Skeletal muscle tissue (tissue), 4 donors: ENCODE data around the gene BSN. TPM values are rescaled to one million over a fixed set of nuclear protein-coding genes. Genes with fewer than 3 reads are reported as not detected.

Experiments
- H3K27ac ChIP-seq: one replicate; pipeline ENCODE4 v1.7.0; 2013; ENCODE audit warnings: mild to moderate bottlenecking, low read depth, low read length, inconsistent platforms
- H3K27me3 ChIP-seq, 3 donors: one replicate each; pipeline ENCODE4 v1.7.0; 2013; ENCODE audit warnings: low read length in 3 of 3; ENCODE audit not compliant: control insufficient read depth in 3 of 3, insufficient read depth in 3 of 3
- H3K36me3 ChIP-seq, 3 donors: one replicate each; pipeline ENCODE4 v1.7.0; 2013; ENCODE audit warnings: low read length in 3 of 3; ENCODE audit not compliant: control insufficient read depth in 3 of 3, insufficient read depth in 3 of 3
- H3K4me1 ChIP-seq, 3 donors: one replicate each; pipeline ENCODE4 v1.7.0; 2013; ENCODE audit warnings: low read length in 3 of 3, mild to moderate bottlenecking in 3 of 3; ENCODE audit not compliant: control insufficient read depth in 3 of 3, insufficient read depth in 3 of 3
- H3K4me3 ChIP-seq, 3 donors: one replicate each; pipeline ENCODE4 v1.7.0; 2013; ENCODE audit warnings: low read length in 3 of 3
- H3K9ac ChIP-seq, 3 donors: one replicate each; pipeline ENCODE4 v1.7.0; 2013; ENCODE audit warnings: low read length in 3 of 3, mild to moderate bottlenecking in 3 of 3, moderate library complexity in 2 of 3, low read depth in 1 of 3
- H3K9me3 ChIP-seq, 3 donors: one replicate each; pipeline ENCODE4 v1.7.0; 2013; ENCODE audit warnings: low read length in 3 of 3; ENCODE audit not compliant: control insufficient read depth in 3 of 3
- total RNA-seq: library from RNA; depleted of rRNA; stranded (reverse); fragments of >200 nt; gene quantifications from one replicate; pipeline ENCODE4 v1.2.3, GENCODE V29; 2014
- donor health status: Osteomylitis.

The BSN gene
- total RNA-seq, 1 donor from 2014 or later = under 0.01 TPM

DNA sequence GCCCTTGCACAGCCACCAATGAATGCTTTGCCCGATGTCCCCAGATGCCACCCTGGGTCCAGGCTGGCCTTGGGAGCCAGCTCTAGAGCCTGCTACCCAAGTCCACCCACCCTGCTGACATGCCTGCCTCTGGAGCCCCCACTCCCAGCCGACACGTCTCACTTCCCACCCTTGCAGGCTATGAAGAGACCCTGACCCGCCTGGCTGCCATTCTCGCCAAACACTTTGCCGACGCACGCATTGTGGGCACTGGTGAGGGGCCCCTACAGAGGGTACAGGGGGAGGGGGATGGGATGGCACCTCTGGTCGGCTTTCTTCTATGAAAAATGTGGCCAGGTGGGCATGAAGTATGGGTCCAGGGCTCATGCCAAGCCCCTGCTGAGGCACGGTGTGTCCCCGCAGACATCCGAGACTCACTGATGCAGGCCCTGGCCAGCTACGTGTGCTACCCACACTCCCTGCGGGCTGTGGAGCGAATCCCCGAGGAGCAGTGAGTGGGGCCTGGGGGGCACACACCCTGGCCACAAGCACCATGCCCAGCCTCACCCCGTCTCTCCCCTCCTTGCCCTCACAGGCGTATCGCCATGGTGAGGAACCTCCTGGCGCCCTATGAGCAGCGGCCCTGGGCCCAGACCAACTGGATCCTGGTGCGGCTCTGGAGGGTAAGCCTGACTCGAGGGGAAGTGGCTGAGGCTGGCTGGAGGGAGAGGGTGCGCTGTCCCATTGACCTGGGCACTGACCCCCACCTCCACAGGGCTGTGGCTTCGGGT is 159.2 kb downstream of the BSN start:
- Histone ChIP-seq H3K27me3 (no peaks in the 10 kb centered on the region), H3K9me3 (no peaks in the 10 kb centered on the region), H3K9ac (peak overlapping the region in 1 of 3 donors; percentile 3), H3K36me3 (peaks cover 42 to 62% (median 59%) of the 10 kb centered on the region in 3 donors), H3K4me1 (peaks cover 37 to 45% (median 42%) of the 10 kb centered on the region in 3 donors), H3K27ac (no peak overlapping the region), H3K4me3 (no peak overlapping the region)

DNA sequence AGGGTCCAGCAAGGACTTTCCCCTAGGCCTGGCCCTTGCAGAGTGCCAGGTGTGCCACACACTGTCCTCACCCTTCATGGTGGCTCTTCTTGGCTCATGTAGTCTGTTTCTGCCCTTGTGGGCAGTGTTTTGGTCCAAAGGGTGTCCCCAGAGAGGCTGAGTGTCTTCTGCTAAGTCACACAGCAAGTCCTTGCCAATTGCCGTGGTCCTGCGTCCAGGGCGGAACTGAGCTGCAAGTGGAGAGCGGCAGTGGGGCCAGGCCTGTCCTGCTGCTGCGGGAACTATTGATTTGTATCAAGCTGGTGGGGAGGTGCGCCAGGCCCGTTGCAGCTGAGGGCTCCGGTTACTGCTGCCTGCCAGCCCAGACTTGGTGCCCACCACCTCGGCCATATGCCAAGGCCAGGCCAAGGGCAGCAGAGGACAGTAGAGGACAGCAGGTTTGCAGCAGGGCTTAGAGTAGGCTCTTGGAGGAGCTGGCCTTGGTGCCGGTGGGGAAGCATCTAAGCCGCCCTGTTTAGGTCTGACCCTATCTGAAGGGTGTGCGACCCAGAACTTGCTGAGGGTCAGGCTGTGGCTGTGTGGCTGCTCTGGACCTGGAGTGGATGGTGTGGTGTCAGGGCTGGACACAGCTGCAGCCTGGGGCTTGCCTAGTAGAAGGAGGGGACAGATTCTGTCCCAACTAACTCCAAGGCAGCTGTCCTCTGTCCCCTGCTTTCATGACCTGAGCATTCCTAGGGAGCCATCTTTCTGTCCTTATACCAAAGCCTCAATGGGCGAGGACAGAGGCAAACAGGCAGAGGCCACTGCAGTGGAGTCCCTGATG is 160.7 kb downstream of the BSN start:
- peak overlapping the region in 2 of 3 donors; percentile 51 to 57 for H3K9ac ChIP-seq
- peak overlapping the region in 2 of 3 donors; percentile 22 to 23 for H3K4me3 ChIP-seq
- H3K9me3 ChIP-seq = no peaks in the 10 kb centered on the region
- peaks cover 40 to 60% (median 59%) of the 10 kb centered on the region in 3 donors for H3K36me3 ChIP-seq
- H3K4me1 ChIP-seq = peaks cover 50 to 58% (median 54%) of the 10 kb centered on the region in 3 donors
- H3K27ac ChIP-seq = peak overlapping the region; percentile 39
- no peaks in the 10 kb centered on the region for H3K27me3 ChIP-seq

DNA sequence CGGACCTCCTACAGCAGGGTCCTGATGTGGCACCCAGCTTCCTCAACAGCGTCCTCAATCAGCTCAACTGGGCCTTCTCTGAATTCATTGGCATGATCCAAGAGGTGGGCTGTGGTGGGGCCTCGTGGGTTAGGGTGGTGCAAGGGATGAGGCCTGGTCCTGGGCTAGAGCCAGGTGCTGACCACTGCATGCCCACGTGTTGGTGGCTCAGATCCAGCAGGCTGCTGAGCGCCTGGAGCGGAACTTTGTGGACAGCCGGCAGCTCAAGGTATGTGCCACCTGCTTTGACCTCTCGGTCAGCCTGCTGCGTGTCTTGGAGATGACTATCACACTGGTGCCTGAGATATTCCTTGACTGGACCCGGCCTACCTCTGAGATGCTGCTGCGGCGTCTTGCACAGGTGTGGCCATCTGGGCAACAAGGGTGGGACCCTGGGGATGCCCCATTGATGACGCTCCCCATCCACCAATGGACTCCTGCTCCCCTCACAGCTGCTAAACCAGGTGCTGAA is 161.4 kb downstream of the BSN start:
- H3K9me3 ChIP-seq = no peaks in the 10 kb centered on the region
- H3K36me3 ChIP-seq = peaks cover 41 to 64% (median 59%) of the 10 kb centered on the region in 3 donors
- H3K27ac ChIP-seq = no peak overlapping the region
- H3K4me3 ChIP-seq = no peak overlapping the region
- no peaks in the 10 kb centered on the region for H3K27me3 ChIP-seq
- peak overlapping the region in 1 of 3 donors; percentile 51 for H3K9ac ChIP-seq
- H3K4me1 ChIP-seq = peaks cover 54 to 64% (median 55%) of the 10 kb centered on the region in 3 donors

DNA sequence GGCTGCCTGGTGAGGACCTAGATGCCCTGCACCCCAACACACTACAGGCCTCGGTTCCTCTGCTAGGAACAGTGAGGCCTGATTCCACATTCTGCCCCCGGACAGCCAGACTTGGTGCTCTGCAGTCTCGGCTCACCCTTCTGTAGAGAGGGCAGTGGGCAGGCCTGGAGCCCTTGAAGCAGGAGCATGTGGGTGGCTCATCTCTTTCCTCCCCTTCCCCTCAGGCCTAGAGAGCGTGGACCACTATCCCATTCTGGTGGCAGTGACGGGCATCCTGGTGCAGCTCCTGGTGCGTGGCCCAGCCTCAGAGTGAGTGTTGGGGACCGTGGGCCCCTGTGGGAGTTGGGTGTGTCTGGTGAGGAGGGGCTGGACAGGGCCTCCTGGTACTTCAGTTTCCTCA is 161.9 kb downstream of the BSN start:
- Histone ChIP-seq H3K9ac (no peak overlapping the region), H3K27ac (no peak overlapping the region), H3K9me3 (no peaks in the 10 kb centered on the region), H3K27me3 (no peaks in the 10 kb centered on the region), H3K4me3 (no peak overlapping the region), H3K36me3 (peaks cover 46 to 66% (median 61%) of the 10 kb centered on the region in 3 donors), H3K4me1 (peaks cover 54 to 69% (median 59%) of the 10 kb centered on the region in 3 donors)

DNA sequence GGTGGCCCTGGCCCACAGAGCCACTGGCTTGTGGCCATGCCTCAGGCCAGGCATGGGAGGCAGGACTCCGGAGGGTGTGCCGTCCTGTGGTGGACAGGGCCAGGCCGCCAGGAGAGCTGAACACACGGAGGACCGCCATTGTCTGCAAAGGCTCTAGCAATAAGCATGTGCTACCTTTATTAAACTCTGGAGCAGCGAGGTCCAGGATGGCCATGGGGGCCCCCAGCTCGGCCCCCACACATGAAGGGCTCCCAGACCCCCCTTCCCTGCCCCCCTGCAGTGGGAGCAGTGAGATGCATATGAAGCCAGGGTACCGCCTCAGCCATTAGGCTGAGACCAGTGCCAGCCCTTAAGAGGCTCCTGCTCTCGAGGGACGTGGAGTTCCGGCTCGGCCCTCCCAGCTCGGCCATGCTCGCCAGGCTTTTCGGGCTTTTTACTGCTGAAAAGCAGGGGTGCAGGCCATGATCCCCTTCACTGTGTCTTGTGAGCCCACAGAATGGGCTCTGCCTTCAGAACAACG is 162.5 kb downstream of the BSN start:
- Histone ChIP-seq H3K36me3 (peaks cover 49 to 66% (median 64%) of the 10 kb centered on the region in 3 donors), H3K4me1 (peaks cover 54 to 73% (median 59%) of the 10 kb centered on the region in 3 donors), H3K27ac (no peak overlapping the region), H3K27me3 (no peaks in the 10 kb centered on the region), H3K9me3 (no peaks in the 10 kb centered on the region), H3K9ac (no peak overlapping the region), H3K4me3 (no peak overlapping the region)

DNA sequence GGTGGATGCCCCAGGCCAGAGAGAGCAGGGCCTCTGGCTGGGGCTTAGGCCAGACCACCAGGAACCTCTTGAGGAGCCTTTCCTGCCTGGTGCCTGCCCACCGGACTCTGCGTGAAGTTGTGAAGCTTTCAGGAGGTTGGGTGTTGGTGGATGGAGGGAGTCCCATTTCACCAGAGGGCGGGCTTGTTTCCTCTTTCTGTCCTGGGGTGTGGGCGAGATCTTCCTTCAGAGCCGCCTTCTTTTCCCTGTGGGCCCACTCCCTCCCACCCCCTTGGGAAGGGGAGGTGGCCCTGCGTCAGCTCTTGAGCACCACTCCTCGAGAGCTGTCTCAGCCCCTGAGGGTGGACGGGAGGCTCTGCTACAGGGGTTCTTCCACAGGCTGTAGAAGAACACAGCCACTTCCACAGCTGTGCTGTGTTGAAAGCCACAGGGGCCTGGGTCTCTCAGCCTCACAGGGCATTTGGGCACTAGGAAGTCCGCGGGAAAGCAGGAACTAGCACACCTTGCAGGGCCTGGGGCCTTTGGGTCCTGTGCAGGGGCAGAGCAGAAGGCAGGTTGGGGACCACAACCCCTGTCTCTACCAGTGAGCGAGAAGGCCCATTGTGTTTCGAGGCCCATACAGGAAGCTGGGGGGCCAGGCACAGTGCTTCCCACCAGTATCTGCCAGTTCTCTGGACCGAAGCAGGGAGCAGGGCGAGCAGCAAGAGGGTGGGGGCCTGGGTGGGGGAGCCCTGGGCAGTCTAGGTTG is 163.1 kb downstream of the BSN start:
- no peaks in the 10 kb centered on the region for H3K27me3 ChIP-seq
- H3K9ac ChIP-seq = no peak overlapping the region
- peaks cover 53 to 77% (median 60%) of the 10 kb centered on the region in 3 donors for H3K4me1 ChIP-seq
- H3K27ac ChIP-seq = no peak overlapping the region
- peaks cover 52 to 70% (median 67%) of the 10 kb centered on the region in 3 donors for H3K36me3 ChIP-seq
- H3K9me3 ChIP-seq = no peaks in the 10 kb centered on the region
- H3K4me3 ChIP-seq = no peak overlapping the region

DNA sequence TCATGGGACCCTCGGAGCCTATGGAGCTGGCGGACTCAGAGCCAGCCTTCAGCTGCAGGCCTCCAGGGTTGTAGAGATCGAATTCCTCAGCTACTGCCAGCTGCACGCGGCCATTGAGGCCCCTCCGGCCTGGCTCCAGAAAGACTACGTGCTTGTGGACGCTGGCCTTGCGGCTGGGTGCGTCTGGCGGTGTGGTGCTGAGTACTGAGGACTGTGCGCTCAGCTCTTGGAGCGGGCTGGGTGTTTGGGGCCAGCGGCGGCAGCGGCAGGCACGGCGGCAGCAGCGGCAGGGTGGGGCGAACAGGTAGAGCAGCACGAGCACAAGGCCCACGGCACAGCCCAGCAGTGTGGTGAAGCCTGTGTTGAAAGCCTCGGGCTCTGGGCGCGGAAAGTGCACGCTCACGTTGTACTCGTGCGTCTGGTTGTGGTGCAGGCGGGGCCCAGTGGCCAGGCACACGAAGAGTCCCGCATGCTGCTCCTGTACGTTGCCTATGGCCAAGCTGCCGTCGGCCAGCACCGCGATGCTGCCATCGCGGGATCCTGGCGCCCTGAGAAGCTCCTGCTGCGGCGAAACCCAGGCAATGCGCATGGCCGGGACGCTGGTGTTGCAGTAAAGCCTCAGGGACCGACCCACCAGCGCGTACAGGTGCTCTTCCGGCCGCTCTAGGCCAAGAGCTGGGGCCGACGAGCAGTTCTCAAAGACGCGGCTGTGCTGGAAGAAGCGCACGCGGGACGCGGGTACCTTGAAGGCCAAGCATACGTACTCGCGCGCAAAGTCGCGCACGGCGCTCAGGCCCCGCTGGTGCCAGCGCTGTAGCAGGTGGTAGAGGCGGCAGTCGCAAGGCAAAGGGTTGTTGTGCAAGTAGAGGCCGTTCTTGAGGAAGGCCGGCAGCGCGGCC is 163.9 kb downstream of the BSN start:
- Histone ChIP-seq H3K4me1 (peaks cover 53 to 77% (median 63%) of the 10 kb centered on the region in 3 donors), H3K4me3 (peak overlapping the region in 2 of 3 donors; percentile 79 to 89), H3K36me3 (peaks cover 52 to 66% (median 64%) of the 10 kb centered on the region in 3 donors), H3K9ac (peak overlapping the region in 2 of 3 donors; percentile 33 to 79), H3K27ac (no peak overlapping the region), H3K9me3 (no peaks in the 10 kb centered on the region), H3K27me3 (no peaks in the 10 kb centered on the region)

DNA sequence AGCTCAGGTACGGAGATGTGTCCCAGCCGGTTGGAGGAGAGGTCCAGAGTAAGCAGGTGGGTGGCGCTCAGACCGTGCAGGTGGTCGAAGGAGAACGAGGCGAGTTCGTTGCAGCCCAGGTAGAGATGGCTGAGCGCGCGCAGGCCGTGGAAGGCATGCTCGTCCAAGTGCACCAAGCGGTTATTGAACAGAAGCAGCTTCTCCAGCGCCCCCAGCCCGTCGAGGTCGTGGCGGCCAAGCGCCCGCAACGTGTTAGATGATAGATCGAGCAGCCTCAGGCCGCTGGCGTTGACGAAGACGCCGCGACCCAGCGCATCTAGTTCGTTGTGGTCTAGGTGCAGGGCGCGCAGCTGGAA is 164.6 kb downstream of the BSN start:
- Histone ChIP-seq H3K27ac (no peak overlapping the region), H3K9me3 (no peaks in the 10 kb centered on the region), H3K4me1 (peaks cover 51 to 75% (median 66%) of the 10 kb centered on the region in 3 donors)

More for the DNA sequence above, 164.6 kb downstream of the BSN start:
- no peaks in the 10 kb centered on the region for H3K27me3 ChIP-seq
- peak overlapping the region in 2 of 3 donors; percentile 38 to 79 for H3K9ac ChIP-seq
- peaks cover 50 to 60% (median 57%) of the 10 kb centered on the region in 3 donors for H3K36me3 ChIP-seq
- H3K4me3 ChIP-seq = peak overlapping the region; percentile 79 to 89 (median 80)
